Measurements from ENCODE around the gene CDC42BPB.

GRCh38 chr14:103102689-103103260 lies 45.4 kb upstream of the CDC42BPB start:
- TF ChIP-seq CTCF (IDR thresholded peaks at IDR 0.05; ENCODE audit: low read length) (no peak), EZH2 (optimal IDR thresholded peaks at IDR 0.05; ENCODE audit: low read depth, low read length) (no peak), EZH2phosphoT487 (IDR thresholded peaks at IDR 0.05; ENCODE audit: low read length) (no peak)
